ENCODE measurements around the gene NEK10. TPM values are rescaled to one million over a fixed set of nuclear protein-coding genes. Genes with fewer than 3 reads are reported as not detected.

Gene NEK10
- total RNA-seq, 1 donor from 2014 or later: 0.67 TPM

DNA sequence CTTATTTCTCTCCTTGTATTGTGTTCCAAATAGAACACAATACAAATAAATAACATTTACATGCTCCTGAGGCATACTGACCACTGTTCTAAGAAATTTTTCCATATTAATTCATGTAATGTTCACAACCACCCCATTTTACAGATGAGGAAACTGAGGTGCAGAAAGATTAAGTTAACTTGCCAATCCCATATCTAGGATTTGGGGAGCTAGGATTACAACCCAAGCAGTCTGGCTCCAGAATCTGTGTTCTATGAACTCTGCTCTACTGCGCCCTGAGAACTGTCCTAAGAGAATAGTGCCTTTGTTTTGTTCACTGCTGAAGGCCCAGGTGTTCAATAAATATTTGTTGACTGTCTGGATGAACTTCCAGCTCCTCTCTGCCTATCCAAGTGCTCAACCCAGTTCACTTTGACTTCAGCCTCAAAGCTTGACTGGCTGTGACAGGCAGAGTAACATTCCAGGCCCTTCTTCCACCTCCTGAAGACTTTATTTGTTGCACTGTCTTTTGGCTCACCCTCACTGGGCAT, 3.1 kb downstream of the NEK10 start:
- TF ChIP-seq, protein P1, sequence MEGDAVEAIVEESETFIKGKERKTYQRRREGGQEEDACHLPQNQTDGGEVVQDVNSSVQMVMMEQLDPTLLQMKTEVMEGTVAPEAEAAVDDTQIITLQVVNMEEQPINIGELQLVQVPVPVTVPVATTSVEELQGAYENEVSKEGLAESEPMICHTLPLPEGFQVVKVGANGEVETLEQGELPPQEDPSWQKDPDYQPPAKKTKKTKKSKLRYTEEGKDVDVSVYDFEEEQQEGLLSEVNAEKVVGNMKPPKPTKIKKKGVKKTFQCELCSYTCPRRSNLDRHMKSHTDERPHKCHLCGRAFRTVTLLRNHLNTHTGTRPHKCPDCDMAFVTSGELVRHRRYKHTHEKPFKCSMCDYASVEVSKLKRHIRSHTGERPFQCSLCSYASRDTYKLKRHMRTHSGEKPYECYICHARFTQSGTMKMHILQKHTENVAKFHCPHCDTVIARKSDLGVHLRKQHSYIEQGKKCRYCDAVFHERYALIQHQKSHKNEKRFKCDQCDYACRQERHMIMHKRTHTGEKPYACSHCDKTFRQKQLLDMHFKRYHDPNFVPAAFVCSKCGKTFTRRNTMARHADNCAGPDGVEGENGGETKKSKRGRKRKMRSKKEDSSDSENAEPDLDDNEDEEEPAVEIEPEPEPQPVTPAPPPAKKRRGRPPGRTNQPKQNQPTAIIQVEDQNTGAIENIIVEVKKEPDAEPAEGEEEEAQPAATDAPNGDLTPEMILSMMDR (IDR thresholded peaks at IDR 0.05; ENCODE audit: insufficient read depth, low read length, poor library complexity, severe bottlenecking): no peak
- H3K36me3 ChIP-seq (ENCODE audit: control insufficient read depth, insufficient read depth, low read length): no peaks in the 10 kb centered on the region

DNA sequence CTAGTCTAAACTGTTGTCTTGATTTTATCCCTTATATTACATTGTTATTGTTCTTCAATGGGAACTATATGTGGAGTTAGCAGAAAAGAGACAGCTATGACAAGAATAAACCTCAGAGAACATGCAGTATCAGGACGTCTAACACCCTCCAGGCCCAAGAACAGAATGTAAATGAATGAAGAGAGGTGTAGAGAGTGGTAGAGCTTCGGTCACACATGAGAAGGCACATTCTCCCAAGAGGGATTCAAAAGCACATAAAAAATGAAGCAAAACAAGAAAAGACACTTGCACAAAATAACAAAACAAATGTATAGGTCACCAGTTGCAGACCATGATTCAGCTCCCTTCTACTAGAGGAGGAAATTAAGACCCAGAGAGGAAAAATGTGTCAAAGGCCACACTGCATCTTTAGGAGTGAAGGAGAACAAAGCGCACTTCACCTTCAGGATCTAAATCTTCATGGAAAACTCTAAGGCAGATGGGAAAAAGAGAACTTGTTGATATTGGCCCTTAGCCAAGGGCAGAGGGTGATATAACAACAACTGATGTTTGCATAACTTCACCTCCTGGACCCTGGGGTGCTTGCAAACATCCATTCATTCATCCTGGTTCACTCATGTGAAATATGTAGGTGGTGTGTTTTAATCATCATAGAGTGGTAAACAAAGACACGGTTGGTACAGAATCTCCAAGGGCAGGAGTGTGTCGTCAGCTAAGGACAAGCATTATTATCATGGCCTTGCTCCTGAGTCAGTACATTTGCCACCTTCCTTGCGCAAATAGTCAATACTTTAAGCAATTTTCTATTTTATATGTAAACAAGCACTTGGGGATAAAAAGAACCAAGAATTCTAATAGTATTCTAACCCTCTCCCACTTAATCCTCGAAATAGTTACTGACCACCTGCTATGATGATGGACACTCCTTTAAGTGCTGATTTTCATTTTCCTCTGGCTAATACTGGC, 8.8 kb downstream of the NEK10 start:
- Histone ChIP-seq H3K4me3 (ENCODE audit: low read depth, low read length) (no peak overlapping the region), H3K27me3 (ENCODE audit: control insufficient read depth, insufficient read depth, low read length) (no peaks in the 10 kb centered on the region), H3K36me3 (ENCODE audit: control insufficient read depth, insufficient read depth, low read length) (no peaks in the 10 kb centered on the region)
- TF ChIP-seq, protein P1 (IDR thresholded peaks at IDR 0.05; ENCODE audit: insufficient read depth, low read length, poor library complexity, severe bottlenecking): no peak
- DNase-seq (ENCODE audit: low read depth): no peak

More for the DNA sequence above, 3.1 kb downstream of the NEK10 start:
- H3K4me3 ChIP-seq (ENCODE audit: low read depth, low read length): no peak overlapping the region
- no peaks in the 10 kb centered on the region for H3K27me3 ChIP-seq (ENCODE audit: control insufficient read depth, insufficient read depth, low read length)
- no peak for DNase-seq (ENCODE audit: low read depth)

DNA sequence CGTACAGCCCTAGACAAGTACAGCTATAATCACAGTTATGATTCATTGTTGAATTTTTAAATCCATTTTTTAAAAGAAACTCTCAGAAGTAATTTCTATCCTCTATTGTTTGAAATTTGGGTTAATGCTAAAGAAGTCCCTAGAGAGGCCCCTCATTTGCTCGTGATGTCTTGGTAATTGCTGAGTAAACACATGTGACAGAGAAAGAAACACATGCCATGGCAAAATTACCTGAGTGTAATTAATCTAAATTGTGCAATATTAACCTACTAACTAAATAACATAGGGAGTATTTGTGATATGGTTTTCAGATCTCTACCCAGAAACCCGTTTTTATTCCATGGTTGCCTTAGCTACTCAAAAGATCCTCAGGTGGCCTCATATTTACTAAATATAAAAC, 10.8 kb downstream of the NEK10 start:
- Histone ChIP-seq H3K27me3 (ENCODE audit: control insufficient read depth, insufficient read depth, low read length) (no peaks in the 10 kb centered on the region), H3K4me3 (ENCODE audit: low read depth, low read length) (no peak overlapping the region), H3K36me3 (ENCODE audit: control insufficient read depth, insufficient read depth, low read length) (no peaks in the 10 kb centered on the region)
- TF ChIP-seq, protein P1 (IDR thresholded peaks at IDR 0.05; ENCODE audit: insufficient read depth, low read length, poor library complexity, severe bottlenecking): no peak
- DNase-seq (ENCODE audit: low read depth): no peak

DNA sequence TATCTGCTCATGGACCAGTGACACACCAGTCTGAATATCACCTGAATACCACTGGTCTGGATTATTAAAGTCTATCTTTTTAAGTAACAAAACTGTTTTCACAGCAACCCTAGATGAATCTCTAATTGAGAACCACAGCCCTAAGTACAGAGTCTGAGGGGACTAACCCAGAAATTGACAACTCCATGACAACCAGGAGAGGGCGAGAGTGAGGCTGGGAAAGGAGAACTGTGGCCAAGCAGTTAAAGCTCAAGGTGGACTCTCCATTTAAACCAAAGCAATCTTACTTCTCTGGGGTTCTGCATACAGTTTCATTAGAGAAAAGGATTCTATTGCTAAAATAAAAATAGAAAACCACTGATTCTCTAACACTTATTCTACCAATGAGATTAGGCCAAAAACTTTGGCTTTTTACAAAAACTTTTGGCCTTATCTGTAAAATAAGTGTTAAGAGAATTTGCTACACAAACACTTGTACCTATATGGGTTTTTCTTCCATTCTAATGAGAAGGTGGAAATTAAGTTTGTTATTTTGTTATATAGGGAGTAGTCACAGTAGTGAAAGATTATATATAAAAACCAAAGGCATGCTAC, 11.4 kb downstream of the NEK10 start:
- Histone ChIP-seq H3K4me3 (ENCODE audit: low read depth, low read length) (no peak overlapping the region), H3K27me3 (ENCODE audit: control insufficient read depth, insufficient read depth, low read length) (no peaks in the 10 kb centered on the region), H3K36me3 (ENCODE audit: control insufficient read depth, insufficient read depth, low read length) (no peaks in the 10 kb centered on the region)
- TF ChIP-seq, protein P1 (IDR thresholded peaks at IDR 0.05; ENCODE audit: insufficient read depth, low read length, poor library complexity, severe bottlenecking): peak; percentile 81
- DNase-seq (ENCODE audit: low read depth): no peak

DNA sequence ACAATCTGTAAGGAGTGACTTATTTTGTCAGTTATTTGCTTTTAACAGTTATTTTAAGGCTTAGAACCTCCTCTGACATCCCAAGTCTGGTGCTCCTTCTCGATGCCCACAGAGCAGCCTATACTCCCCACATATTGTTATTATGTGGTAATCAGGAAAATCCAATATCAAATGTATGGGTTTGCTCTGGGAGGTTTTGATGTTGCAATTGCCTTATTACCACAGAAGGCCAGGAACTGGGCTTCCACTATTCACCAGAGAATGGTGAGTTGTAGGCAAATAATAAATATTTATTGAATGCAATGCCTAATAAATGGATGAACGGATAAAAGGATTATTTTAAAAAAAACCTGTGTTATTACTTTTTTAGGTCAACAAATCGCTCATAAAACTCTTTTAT, 12.2 kb downstream of the NEK10 start:
- DNase-seq (ENCODE audit: low read depth): no peak
- H3K36me3 ChIP-seq (ENCODE audit: control insufficient read depth, insufficient read depth, low read length): no peaks in the 10 kb centered on the region
- TF ChIP-seq, protein P1 (IDR thresholded peaks at IDR 0.05; ENCODE audit: insufficient read depth, low read length, poor library complexity, severe bottlenecking): no peak
- H3K4me3 ChIP-seq (ENCODE audit: low read depth, low read length): no peak overlapping the region
- H3K27me3 ChIP-seq (ENCODE audit: control insufficient read depth, insufficient read depth, low read length): no peaks in the 10 kb centered on the region
